CD4-positive, alpha-beta T cell treated with Interleukin-21 for 1 hour (primary cell): ENCODE measurements around the gene PSD2.
A peak's percentile ranks its signal among the peaks of the same experiment; 100 is the strongest.

Experiments
- DNase-seq: peaks from one replicate; pipeline ENCODE4 v3.0.0-alpha.2; 2020

Gene PSD2

DNA sequence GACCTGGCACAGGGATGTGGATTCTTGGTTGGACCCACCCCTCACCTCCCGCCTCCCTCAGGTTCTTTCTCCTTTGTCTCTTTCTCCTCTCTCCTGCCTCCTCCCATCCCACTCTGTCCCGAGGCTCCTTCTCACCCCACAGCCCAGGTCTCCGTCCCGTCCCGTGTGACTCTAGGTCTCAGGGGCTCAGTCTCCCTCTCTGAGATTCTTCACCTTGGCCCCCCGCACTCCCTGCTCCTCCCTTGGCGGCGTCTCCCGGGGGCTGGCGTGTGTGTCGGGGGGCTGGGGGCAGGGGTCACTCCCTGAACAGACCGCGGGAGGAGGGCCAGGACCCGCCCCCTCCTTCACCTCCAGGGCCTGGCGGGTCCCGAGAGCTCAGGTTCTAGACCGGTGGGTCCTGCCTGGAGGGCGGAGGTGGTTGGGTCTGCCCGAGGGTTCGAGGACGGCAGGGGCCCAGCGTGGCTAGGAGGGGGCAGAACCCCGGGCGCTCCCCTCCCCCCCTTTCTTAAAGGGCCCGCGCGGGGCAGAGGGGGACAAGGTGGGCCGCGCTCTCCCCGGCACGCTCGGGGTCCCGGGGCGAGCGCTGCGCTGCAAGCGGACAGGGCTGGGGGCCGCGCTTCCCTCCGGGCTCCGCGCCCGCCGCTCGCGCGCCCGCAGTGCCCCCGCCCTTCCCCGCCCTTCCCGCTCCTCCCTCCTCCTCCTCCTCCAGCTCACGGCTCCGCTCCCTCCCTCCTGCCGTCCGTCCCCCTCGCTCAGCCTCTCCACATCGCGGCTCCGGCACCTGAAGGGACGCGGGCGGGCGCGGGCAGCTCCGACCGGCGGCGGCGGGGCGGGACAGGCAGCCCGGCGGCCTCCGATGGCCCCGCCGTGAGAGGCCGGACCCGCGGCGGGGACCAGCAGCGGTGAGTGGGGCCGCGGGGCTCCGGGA, at the start of gene PSD2:
Gene PSD2 (plus strand): TSS at position 735 of the 928 bp plus-strand sequence. CDS start 13,633 bp downstream, outside the sequence.
- DNase-seq = peak; percentile 8

DNA sequence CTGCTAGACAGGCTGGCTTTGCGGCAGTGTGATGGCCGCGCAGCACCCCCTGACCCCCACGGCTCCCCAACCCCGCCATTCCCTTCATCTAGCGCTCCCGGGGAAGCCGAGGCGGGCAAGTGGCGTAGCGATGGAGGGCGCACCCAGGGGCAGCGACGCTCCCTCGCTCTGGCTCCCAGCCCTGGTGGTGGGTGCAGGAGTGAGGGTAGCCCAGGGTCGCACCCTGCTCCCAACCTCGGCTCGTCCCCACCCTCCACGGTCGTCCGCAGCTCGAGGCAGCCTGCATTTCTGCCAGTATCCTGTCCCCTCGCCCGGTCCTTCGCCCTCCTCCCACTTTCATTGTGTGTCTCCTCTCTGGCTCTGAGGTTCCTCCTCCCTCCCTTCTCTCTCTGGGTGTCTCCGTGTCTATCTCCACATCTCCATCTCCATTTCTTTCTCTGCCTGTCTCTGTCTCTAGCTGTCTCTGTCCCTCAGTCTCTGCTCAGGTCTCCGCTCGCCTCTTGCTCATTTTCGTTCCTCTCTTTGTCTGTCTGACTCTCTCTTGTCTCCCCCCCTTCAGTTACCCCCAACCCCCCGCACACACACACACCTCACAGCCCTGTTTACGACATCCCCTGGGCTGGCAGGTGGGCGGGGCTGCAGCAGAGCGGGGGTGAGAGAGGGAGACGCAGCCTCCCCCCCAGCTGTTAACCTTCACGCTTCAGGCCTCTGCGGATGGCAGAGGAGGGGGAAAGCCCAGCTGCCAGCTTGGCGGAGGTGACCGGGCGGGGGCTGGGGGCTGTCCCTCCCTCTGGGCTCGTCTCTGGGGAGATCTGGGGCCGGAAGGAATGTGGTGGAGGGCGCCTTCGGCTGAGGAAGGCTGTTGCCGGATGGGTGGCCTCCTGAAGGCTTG, 48.7 kb upstream of the PSD2 start:
- peak; percentile 83 for DNase-seq

DNA sequence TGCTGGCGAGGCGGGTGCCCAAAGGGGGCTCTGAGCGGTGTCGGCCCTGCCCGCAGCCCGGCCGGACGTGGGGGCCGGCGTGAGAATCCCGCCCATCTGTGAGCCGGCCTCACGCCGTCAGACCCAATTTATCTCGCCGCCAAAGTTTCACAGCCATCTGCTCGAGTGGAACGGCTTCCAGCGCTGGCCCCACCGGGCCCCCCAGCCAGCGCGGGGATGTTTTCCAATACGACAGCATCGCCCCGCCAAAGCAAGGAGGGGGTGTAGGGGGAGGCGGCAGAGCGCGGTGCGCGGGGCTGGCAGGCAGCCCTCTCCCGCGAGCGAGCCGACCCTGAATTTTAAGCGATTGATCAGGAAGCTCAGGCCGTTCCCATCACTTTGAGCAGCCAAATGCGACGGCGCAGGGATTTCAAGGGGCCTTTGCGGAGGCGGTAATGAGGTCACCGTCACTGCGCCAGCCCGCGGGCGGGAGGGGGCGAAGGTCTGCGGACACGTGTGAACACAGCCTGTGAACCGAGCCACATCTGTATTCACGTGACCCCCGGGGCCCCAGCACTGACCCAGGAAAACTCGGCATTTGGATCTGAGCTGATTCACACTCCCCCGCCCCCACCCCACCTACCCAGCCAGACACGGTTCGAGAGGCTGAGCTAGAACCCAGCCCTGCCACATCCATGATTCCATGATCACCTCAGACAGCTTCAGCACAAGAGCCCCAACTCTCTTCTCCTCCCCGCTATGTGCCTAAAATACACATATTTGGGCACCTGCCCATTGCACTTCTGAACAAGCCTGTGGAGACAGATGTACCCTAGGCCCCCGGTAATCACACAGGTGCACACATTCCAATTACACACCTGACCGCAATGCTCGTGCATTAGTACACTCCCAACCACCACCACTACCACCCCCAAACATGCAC, 47.8 kb upstream of the PSD2 start:
- DNase-seq = peak; percentile 59

DNA sequence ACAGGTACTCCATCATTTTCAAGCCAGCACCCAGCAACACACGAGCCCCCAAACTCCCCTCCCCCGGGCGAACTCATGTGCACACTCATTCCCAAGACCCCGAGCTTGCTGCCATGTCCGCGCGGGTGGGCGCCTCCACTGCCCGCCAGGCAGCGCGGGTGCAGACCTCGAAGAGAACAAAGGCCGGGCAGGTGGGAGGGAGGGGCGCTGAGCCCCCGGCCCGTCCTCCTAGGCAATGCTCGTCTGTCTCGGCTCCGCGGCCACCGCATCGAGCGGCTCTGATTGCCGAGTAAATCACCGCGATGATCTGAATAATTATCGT, 47.1 kb upstream of the PSD2 start:
- no peak for DNase-seq

DNA sequence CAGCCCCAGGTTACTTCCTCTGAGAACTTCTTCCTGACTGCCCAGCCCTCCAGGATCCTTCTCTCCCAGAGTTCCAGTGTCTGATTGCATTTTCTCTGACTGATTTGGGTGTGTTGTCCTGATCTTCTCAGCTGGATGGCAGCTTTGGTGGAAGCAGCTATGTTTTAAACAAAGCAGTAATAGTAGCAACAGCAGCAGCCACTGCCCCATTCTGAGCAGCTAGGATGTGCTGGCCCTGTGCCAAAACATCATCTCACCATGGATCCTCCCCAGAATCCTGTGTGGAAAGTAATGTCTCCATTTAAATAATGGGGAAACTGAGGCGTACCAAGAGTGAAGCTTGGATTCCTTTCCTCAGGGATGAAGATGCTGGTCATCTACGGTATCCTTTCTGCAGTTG, 46.4 kb upstream of the PSD2 start:
- no peak for DNase-seq

DNA sequence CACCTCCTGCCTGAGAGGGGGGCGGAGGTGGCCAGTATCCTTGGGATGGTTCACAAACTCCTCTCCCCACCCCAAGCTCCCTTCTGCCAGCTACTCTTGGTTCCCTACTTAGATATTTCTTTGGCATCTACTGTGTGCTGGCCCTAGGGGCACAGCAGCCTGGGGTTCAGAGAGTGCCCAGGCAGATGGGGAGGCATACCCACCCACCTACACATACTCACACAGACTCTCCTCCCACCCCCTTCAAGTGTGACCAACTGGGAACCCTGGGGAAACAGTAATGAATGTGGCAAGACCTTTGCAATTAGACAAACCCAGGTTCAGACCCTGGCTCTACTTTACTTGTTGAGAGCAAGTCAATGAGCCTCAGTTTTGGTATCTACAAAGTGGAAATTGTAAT, 44.4 kb upstream of the PSD2 start:
- no peak for DNase-seq

DNA sequence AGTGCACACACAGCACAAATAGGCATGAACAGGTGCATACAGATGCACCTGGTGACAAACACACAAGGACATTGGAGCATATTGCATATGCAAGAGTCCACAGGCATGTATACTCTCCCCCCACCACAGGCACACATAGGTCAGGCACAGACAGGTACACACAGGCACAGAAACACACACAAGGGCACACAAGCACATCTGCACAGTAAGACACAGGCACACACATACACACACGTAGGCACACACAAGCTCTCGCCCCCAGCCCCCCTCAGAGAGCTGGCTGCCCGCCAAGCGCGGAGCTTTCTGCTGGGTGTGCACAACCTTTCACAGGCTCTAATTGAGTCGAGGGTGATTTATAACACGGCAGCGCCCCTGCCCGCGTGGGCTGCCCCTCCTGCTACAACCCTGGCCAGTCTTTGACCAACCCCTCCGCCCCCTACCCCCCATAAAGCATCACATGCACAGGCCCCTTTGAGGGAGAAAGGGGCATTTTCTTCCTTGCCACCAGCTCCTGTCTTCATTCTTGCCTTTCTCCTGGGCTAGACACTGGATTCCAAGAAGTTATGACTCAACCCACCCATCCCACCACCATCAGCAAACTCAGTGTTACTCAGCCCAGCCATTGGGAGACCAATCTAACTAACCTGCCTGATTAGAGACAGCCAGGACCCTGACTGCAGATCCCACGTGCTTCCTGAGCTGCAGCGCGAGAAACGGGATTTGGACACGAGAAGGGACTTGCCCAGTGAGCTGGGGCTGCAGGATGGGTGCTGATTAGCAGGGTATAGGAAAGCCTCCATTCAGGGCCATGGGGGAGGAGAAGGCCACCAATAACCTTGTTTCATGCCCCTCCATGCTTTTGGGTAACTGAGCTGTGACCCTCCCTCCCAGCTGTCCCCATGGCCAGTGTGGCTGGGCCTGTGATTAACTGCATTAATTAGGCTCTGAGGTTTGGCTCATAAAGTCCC, 42.8 kb upstream of the PSD2 start:
- DNase-seq = no peak

DNA sequence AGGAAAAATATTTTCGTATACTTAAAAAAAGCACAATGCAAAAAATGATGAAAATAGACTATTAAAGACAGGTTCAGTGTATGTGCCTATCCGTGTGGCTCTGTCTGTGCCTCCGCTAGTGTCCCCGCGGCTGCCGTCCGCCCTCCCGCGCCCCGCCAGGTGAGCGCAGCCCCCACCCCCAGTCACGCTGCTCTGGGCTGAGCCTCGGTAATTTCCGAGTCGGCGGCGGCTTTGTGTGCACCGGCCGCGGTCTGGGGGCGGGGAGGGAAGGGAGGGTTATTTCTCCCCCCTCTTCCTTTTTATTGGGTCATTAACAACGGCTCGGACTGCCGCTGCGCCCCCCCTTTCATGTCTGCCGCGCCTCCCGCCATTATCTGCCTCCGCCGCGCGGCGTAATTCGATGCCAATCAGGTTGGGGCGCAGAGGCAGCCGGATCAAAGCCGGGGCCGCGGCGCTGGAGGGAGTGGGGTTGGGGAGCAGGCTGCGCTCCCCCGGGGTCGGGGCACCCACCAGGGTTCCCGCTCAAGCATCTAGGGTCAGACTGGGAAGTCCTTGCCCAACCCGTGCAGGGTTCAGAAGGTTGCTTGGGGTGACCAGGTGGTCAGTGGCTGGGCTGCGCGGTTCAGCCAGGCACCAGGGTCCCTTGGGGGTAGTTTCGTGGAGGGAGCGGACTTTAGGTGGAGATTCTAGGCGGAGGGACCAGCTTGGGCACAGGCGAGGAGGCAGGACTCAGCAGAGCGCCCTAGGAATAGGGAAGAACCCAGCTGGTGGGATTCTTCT, 39.5 kb upstream of the PSD2 start:
- peak; percentile 39 for DNase-seq

DNA sequence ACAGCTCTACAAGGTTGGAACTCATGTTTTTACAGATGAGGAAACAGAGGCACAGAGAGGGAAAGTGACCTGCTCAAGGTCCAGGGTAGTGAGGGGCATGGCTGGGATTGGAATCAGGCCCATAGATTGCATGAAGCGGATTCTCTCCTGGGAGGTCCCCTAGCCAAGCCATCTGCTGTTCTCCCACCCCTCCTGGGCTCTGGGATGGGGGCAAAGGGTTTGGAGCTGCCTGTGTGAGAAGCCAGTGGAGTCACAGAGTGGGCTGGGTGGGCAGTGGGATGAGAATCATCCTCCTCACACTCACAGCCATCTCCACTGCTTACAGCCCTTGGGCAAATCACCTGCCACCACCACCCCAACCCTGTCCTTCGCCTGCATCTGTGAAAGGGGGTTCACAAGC, 38.6 kb upstream of the PSD2 start:
- no peak for DNase-seq

DNA sequence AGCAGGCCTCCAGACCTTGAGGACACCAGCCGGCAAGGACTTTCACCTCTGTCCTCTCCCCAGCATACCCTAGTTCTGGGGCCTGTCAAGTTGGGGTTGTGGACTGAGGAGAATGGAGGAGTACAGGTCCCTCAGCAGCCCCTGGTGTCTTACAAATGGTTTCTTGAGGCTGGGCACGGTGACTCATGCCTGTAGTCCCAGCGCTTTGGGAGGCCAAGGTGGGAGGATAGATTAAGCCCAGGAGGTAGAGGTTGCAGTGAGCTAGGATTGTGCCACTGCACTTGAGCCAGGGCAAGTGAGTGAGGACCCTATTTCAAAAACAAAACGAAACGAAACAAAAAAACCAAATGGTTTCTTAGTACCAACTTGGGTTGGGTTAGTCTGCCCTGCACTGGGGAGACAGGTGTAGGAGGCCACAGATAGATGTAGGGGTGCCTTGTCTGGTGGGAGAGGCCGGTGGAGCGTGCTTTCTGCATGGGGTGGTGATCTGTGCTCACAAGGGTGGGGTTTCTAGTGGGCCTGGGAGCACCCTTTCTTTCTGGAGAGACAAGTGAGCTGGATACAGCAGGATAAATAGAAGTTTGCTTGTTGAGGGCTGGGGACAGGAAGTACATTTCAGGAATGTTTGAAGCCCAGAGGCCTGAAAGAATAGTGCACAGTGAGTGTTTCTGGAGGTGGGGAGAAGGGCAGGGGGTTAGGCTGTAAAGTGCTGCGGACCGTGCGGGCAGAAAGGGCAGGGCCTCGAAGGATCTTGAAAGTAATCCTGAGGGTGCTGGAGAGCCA, 37.7 kb upstream of the PSD2 start:
- DNase-seq = no peak

DNA sequence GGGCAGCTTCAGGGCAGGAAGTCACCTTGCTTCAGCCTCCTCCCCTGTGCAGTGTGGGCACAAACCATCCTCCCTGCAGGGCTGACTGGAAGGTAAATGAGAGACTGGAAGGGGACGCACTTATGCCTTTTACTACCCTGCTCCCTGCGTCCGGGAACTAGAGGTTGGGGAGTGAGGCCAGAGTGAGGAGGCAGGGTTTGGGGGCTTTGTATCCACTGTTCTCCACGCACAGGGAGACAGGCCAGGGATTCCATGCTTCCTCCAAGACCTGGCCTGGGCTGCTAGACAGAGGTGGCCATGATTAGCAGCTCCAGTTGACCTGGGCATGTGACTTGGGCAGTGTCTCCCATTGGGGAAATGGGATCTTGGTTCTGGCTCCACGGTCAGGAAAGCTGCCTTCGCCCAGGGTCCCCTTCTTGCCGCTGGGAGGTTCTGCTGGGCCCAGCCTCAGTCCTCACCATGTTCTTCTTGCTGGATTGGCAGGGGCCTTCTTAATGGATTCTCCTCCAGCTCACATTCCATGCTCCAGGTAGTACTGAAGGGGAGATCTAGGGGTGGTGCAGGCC, 37.0 kb upstream of the PSD2 start:
- no peak for DNase-seq

DNA sequence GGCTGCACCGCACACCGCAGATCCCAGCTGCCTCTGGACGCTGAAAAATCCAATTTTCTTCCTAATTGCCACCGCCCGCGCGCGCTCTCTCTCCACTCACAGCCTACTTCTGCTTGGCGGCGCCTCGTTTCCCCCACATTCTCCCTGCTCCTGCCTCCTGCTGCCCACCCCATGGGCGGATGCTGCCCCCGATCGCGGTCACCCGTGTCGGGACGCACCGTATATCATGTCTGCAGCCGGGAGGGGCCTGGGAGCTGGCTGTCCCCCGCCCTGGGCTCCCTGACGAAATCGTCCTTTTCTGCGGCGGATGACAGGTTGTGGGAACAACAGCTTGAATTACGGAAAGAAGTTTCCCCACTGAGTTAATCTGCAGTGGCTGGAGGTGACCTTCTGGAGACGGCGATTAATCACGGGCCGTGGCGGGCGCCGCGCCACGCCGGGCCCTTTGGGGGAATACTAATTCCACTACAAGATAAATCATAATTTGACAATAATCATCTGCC, 36.3 kb upstream of the PSD2 start:
- DNase-seq = no peak

DNA sequence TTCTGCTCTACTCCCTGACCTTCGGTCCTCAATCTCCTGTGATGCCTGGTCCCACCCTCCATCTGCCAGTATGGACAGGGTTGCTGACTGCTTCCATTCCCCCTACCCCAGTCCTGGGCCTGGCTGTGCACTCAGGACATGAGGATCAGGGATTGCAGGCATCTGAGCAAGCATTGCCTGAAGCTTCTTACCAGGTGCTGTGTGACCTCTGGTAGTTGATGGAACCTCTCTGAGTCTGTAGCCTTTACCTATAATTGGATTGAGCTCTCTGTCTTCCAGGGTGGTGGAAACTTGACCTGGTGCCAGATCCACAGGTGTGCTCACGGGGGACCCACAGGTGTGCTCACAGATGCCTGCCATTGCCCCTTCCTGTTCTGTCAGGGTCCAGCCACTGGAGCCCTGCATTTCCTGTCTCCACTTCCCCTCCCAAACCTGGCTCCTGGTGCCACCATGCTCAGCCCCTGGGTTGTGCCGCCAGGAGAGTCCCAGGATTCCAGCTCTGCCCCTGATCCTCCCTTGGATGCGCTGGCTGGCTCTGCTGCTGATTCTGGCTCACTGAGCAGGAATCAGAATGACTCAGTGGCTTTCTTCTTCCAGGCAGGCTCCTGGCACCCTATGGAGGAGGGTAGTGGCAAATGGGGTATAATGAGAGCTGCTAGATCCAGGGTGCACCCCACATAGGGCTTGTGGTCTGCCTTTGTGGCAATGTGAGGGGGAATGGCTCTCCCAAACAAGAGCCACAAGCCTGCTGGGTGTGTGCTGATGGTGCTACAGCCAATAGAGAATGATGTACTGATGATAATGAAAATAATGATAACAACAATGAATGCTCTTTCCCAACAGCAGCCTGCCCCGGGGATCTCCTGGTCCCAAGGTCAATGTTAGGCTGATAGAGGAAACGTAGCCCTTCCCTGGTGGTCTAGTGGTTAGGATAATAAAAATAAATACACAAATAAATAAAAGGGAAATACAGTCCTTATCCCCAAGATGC, 35.2 kb upstream of the PSD2 start:
- no peak for DNase-seq

DNA sequence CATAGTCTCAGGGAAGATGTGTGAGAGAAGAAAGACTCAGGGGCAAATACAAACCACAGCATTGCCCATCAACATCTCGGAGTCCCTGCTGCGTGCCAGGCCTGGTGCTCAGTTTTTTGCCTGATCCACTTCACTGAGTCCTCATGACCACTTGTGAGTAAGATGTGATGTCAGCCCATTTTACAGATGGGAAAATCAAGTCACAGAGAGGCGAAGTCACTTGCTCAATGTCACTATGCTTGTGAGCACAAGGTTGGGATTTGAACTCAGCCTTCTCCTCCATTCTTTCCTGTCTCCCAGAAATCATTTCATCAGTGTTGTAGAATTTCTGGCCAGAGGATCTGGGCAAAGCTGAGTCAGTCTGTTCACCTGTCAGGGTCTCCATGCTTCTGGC, 34.6 kb upstream of the PSD2 start:
- DNase-seq = no peak

DNA sequence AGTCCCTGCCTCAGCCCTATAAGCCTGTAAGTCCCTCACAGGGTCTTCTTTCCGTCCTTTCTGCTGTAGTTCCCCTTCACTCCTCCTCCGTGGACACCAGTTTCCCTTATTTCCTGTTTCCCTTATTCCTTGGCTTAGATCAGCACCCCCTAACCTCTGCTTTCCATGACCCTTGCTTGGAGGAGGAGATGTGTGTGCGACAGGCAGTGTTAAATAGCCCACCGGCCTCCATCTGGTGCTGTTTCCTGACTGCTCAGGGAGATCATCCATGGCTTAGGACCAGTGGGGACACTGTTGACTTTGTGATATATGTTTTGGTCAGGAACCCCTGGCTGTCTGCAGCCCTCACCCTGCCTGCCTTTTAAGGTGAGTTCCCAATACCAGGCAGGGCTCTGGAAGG, 34.1 kb upstream of the PSD2 start:
- DNase-seq = no peak

DNA sequence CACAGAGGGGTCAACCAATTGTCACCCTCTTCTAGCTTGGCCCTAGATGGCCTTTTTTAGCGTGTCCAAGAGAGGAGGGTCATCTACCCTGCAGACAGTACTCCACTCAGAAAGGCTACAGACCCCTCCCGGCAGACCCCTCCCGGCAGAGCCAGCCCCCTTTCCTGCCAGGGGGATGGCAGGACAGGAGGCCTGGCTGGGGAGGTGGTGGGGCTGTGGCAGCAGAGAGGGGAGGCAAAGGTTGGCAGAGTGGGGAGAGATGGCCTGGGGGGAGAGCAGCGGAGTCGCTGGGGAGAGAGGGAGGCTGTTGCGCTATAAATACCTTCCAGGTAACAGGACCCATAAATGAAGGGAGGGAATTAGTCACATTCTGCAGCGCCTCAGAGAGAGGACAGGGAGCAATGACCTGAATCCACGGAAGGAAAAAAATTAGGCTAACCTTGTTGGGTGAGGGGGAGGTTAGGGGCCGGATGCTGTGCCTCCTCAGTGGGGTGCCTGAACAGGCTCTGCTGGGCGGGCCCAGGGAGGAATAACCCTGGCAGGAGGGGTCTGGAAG, 32.9 kb upstream of the PSD2 start:
- DNase-seq = no peak

DNA sequence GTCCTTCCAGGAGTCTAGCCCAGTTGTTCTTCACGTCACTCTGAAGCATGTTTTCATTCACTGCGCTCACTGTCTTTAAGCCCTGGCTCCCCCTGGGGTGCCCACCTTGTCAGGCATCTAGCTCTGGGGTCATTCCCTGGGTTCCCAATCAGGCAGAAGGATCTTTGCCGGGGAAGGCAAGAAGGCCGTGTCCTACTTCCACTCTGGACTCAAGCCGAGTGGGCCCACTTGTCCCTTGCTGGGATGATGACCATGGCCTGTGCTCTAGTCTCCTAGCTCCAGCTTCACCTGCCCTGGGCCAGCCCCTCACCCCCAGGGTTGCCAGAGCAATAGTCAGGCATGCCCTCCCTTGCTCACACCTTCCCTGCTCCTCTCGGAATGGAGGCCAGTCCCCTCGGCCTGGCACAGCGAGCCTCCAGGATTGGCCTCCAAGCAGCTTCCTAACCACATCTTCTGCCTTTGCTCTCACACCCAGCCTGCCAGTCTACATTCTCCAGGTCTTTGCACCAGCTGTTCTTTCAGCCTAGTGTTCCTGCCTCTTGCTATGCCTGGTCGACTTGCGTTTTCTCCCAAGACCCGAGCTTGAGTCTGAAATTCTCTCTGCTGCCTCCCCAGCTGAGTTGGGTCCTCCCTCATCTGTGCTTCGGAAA, 32.2 kb upstream of the PSD2 start:
- DNase-seq = no peak
